NB4 (cell line): Measurements from ENCODE around the gene C16orf87.

Experiments
- DNase-seq: peaks from one replicate; pipeline ENCODE4 v3.0.0; 2010; ENCODE audit warnings: low read depth
- H3K4me3 ChIP-seq: one replicate; pipeline ENCODE4 v1.5.1; 2011; ENCODE audit warnings: mild to moderate bottlenecking, low read depth, low read length, moderate library complexity
- MYC ChIP-seq: IDR thresholded peaks from 2 replicates; pipeline ENCODE4 v1.6.1; 2011; ENCODE audit warnings: low read depth, low read length
- POLR2A ChIP-seq: IDR thresholded peaks from 2 replicates; pipeline ENCODE4 v1.6.1; 2011; ENCODE audit warnings: mild to moderate bottlenecking; ENCODE audit not compliant: insufficient read length; ENCODE audit errors: extremely low read depth
- TF ChIP-seq, protein P1 (sequence below): IDR thresholded peaks from one replicate; pipeline ENCODE4 v1.5.1; 2012; ENCODE audit warnings: low read depth, low read length
- TF ChIP-seq, protein P2 (sequence below): IDR thresholded peaks from 2 replicates; pipeline ENCODE4 v1.6.1; 2011; ENCODE audit warnings: low read depth, low read length

C16orf87 gene

DNA sequence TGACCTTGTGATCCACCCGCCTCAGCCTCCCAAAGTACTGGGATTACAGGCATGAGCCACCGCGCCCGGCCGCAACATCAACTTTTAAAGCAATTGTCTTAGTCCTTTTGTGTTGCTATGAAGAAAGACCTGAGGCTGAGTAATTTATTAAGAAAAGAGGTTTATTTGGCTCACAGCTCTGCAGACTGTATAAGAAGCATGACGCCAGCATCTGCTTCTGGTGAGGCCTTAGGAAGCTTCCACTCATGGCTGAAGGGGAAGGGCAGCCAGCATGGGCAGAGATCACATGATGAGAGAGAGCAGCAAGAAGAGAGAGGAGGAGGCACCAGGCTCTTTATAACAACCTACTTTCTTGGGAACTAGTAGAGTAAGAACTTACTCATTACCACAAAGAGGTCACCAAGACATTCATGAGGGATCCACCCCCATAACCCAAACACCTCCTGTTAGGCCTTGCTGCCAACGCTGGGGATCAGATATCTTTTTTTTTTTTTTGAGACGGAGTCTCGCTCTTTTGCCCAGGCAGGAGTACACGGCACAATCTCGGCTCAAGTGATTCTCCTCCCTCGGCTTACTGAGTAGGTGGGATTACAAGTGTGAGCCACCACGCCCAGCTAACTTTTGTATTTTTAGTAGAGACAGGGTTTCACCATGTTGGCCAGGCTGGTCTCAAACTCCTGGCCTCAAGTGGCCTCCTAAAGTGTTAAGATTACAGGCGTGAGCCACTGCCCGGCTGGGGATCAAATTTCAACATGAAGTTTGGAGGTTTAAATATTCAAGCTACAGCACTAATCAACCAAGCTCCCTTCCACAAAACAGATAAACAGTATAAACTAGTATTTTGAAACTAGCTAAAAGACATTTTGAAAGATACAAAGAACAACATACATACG, 31.8 kb upstream of the C16orf87 start:
- peak; percentile 42 for DNase-seq
- no peak for TF ChIP-seq MYC
- TF ChIP-seq, protein P1, sequence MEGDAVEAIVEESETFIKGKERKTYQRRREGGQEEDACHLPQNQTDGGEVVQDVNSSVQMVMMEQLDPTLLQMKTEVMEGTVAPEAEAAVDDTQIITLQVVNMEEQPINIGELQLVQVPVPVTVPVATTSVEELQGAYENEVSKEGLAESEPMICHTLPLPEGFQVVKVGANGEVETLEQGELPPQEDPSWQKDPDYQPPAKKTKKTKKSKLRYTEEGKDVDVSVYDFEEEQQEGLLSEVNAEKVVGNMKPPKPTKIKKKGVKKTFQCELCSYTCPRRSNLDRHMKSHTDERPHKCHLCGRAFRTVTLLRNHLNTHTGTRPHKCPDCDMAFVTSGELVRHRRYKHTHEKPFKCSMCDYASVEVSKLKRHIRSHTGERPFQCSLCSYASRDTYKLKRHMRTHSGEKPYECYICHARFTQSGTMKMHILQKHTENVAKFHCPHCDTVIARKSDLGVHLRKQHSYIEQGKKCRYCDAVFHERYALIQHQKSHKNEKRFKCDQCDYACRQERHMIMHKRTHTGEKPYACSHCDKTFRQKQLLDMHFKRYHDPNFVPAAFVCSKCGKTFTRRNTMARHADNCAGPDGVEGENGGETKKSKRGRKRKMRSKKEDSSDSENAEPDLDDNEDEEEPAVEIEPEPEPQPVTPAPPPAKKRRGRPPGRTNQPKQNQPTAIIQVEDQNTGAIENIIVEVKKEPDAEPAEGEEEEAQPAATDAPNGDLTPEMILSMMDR = no peak
- TF ChIP-seq, protein P2, sequence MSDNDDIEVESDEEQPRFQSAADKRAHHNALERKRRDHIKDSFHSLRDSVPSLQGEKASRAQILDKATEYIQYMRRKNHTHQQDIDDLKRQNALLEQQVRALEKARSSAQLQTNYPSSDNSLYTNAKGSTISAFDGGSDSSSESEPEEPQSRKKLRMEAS = no peak
- no peak overlapping the region for H3K4me3 ChIP-seq

DNA sequence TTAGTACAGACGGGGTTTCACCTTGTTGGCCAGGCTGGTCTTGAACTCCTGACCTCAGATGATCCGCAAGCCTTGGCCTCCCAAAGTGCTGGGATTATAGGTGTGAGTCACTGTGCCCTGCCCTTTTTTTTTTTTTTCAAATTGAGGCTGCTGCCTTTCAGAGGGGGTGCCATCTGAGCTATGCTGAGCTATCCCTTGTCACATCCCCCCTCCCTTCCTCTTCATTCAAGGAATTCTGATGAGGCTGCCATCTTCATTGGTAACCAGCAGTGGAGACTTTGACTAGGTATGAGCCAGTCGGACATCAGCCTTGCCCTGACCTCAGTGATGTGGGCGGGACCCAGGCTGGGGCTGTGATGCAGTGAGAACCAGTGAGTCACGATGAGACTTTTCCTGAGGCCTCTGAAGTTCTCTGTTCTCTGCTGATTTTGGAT, 28.8 kb upstream of the C16orf87 start:
- DNase-seq = peak; percentile 64
- TF ChIP-seq, protein P2 = no peak
- TF ChIP-seq POLR2A = no peak
- TF ChIP-seq, protein P1 = no peak
- no peak for TF ChIP-seq MYC
- no peak overlapping the region for H3K4me3 ChIP-seq

DNA sequence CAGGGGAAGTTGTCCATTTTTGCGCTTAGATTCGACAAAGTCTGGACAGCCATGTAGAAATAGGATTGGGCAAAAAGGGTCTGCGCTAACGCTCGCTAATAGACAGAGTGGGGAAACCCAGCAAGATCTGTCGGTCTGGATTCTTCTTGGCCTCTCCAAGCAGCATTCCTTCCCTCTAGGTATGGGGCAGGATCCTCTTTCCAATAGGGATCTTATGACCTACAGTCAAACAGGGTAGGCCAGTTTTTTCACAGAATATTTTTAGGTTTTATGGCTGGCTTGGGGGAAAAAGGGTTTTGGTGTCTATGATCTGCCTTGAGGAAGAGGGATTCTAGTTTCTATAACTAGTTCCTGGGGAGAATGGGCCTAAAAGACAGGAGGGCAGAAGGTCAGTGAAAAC, 27.2 kb upstream of the C16orf87 start:
- H3K4me3 ChIP-seq = no peak overlapping the region
- DNase-seq = no peak
- TF ChIP-seq, protein P1 = no peak
- TF ChIP-seq MYC = no peak
- TF ChIP-seq, protein P2 = no peak

DNA sequence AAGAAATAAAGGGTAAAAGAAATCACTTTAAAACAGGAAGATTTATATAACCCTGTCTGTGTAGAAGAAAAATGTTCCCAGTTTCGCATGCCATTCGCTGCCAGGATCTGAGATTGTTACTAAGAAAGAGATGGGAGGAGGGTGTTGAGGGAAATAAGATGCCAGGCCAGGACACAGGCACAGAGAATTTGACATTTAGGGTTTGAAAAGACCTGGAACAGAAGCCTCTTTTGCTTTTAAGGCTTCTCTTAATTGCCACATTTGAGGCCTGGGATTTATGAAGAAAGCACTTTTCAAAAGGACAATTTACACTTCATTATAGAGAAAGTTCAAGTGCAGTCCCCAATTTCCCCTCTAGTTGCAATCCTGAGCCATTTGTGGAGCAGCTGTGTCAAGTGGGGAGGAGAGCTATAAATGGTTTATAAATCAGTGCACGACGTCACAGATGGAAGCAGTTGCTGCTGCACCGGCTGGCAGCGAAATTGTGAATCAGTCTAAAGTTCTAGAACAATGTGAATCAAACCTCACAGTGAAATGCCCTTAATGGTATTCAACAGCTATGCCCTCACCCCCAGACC, 26.5 kb upstream of the C16orf87 start:
- no peak for TF ChIP-seq MYC
- TF ChIP-seq, protein P1 = peak; percentile 37
- TF ChIP-seq, protein P2 = no peak
- no peak for TF ChIP-seq POLR2A
- H3K4me3 ChIP-seq = no peak overlapping the region
- DNase-seq = peak; percentile 55

DNA sequence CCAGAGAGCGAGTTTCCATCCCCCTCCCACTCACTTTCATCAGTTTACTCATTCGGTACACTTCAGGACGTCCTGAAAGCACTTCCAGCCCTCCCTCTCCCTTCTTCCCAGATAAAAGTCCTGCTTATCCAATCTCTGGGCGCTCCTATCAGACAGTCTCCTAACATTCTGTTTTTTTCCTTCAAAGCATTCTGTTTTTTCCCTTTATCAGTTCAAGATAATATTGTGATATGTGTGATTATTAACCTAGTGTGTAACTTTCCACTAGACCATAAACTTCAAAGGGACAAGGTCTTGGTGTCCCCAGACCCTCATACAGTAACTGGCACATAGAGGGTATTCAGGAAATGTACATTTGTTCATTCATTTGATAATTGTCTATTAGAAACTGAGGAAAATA, 24.4 kb upstream of the C16orf87 start:
- H3K4me3 ChIP-seq = no peak overlapping the region
- TF ChIP-seq, protein P2 = no peak
- TF ChIP-seq POLR2A (no peak), MYC (no peak)
- TF ChIP-seq, protein P1 = no peak
- no peak for DNase-seq
